Neural progenitor cell (in vitro differentiated cells): ENCODE measurements around the gene SLC38A10. TPM values are rescaled to one million over a fixed set of nuclear protein-coding genes. Genes with fewer than 3 reads are reported as not detected.

Experiments used
- DNase-seq: peaks from one replicate; pipeline ENCODE4 v3.0.0-alpha.2; 2016; ENCODE audit warnings: low spot score
- H2AFZ ChIP-seq: fragments of 200-600 bp; sonication (generic); replicated peaks from 2 replicates; pipeline ENCODE4 v1.6.1; 2016; ENCODE audit warnings: antibody characterized with exemption
- H3F3A ChIP-seq: fragments of 200-600 bp; sonication (generic); 2 replicates; pipeline ENCODE4 v1.6.1; 2016; ENCODE audit warnings: antibody characterized with exemption, low read depth
- H3K27ac ChIP-seq: fragments of 200-600 bp; sonication (generic); 2 replicates; pipeline ENCODE4 v1.5.1; 2016; ENCODE audit warnings: mild to moderate bottlenecking
- H3K27me3 ChIP-seq: fragments of 200-600 bp; sonication (generic); 2 replicates; pipeline ENCODE4 v1.6.1; 2016; ENCODE audit warnings: mild to moderate bottlenecking, moderate library complexity
- H3K36me3 ChIP-seq: fragments of 200-600 bp; sonication (generic); 2 replicates; pipeline ENCODE4 v1.5.1; 2016
- H3K4me1 ChIP-seq: fragments of 200-600 bp; sonication (generic); 2 replicates; pipeline ENCODE4 v1.6.1; 2016; ENCODE audit warnings: mixed run types
- H3K4me2 ChIP-seq: fragments of 200-600 bp; sonication (generic); 2 replicates; pipeline ENCODE4 v1.6.1; 2016
- H3K4me3 ChIP-seq: fragments of 200-600 bp; sonication (generic); 2 replicates; pipeline ENCODE4 v1.5.1; 2016
- H3K79me2 ChIP-seq: fragments of 200-600 bp; sonication (generic); 2 replicates; pipeline ENCODE4 v1.6.1; 2016; ENCODE audit warnings: low read depth
- H3K9ac ChIP-seq: fragments of 200-600 bp; sonication (generic); 2 replicates; pipeline ENCODE4 v1.6.1; 2016
- H3K9me3 ChIP-seq: fragments of 200-600 bp; sonication (generic); 2 replicates; pipeline ENCODE4 v1.5.1; 2016; ENCODE audit warnings: low read depth
- H4K20me1 ChIP-seq: fragments of 200-600 bp; sonication (generic); 2 replicates; pipeline ENCODE4 v1.6.1; 2016; ENCODE audit warnings: low read depth
- H3K27ac Mint-ChIP-seq: 3 replicates; pipeline ENCODE4 v1.8.0; 2021; ENCODE audit warnings: mixed read lengths
- H3K27me3 Mint-ChIP-seq: 2 replicates; pipeline ENCODE4 v1.8.0; 2022; ENCODE audit warnings: low read depth, mild to moderate bottlenecking, inconsistent platforms, moderate library complexity, mixed read lengths; ENCODE audit not compliant: insufficient read depth
- H3K36me3 Mint-ChIP-seq: 3 replicates; pipeline ENCODE4 v1.8.0; 2021; ENCODE audit warnings: mixed read lengths
- H3K4me1 Mint-ChIP-seq: 3 replicates; pipeline ENCODE4 v1.8.0; 2021; ENCODE audit warnings: mixed read lengths
- H3K4me3 Mint-ChIP-seq: 3 replicates; pipeline ENCODE4 v1.8.0; 2021; ENCODE audit warnings: mild to moderate bottlenecking, moderate library complexity, mixed read lengths
- H3K9me3 Mint-ChIP-seq: 3 replicates; pipeline ENCODE4 v1.8.0; 2020; ENCODE audit warnings: mixed read lengths
- EZH2 ChIP-seq: fragments of 200-600 bp; sonication (generic); IDR thresholded peaks from 2 replicates; pipeline ENCODE4 v1.6.1; 2017; ENCODE audit warnings: antibody characterized with exemption, mild to moderate bottlenecking, moderate library complexity
- EZH2phosphoT487 ChIP-seq: fragments of 200-600 bp; sonication (generic); IDR thresholded peaks from 2 replicates; pipeline ENCODE4 v1.6.1; 2017; ENCODE audit warnings: antibody characterized with exemption
- total RNA-seq: library from RNA; depleted of rRNA; stranded (reverse); fragments of >200 nt; gene quantifications from 2 replicates; pipeline ENCODE4 v1.2.3, GENCODE V29; 2015; ENCODE audit warnings: low replicate concordance
- TF ChIP-seq, protein P1 (sequence below): fragments of 200-600 bp; sonication (generic); IDR thresholded peaks from 2 replicates; pipeline ENCODE4 v1.5.1; 2017; ENCODE audit warnings: antibody characterized with exemption, mild to moderate bottlenecking

SLC38A10 gene
- total RNA-seq, 1 donor from 2014 or later: 8.3 TPM

GRCh38 chr17:81261582-81262336, 33.3 kb downstream of the SLC38A10 start:
- H3K36me3 Mint-ChIP-seq: peaks cover 10% of the 10 kb centered on the region
- no peak for DNase-seq
- no peaks in the 10 kb centered on the region for H3K36me3 ChIP-seq
- no peaks in the 10 kb centered on the region for H3F3A ChIP-seq
- H3K4me2 ChIP-seq: no peak overlapping the region
- no peaks in the 10 kb centered on the region for H3K27me3 ChIP-seq
- peaks cover 3% of the 10 kb centered on the region for H3K4me1 Mint-ChIP-seq
- H4K20me1 ChIP-seq: no peaks in the 10 kb centered on the region
- no peak overlapping the region for H2AFZ ChIP-seq
- H3K9me3 ChIP-seq: no peaks in the 10 kb centered on the region
- no peak overlapping the region for H3K4me3 ChIP-seq
- no peak overlapping the region for H3K27ac Mint-ChIP-seq
- TF ChIP-seq EZH2 (no peak), EZH2phosphoT487 (no peak)
- TF ChIP-seq, protein P1, sequence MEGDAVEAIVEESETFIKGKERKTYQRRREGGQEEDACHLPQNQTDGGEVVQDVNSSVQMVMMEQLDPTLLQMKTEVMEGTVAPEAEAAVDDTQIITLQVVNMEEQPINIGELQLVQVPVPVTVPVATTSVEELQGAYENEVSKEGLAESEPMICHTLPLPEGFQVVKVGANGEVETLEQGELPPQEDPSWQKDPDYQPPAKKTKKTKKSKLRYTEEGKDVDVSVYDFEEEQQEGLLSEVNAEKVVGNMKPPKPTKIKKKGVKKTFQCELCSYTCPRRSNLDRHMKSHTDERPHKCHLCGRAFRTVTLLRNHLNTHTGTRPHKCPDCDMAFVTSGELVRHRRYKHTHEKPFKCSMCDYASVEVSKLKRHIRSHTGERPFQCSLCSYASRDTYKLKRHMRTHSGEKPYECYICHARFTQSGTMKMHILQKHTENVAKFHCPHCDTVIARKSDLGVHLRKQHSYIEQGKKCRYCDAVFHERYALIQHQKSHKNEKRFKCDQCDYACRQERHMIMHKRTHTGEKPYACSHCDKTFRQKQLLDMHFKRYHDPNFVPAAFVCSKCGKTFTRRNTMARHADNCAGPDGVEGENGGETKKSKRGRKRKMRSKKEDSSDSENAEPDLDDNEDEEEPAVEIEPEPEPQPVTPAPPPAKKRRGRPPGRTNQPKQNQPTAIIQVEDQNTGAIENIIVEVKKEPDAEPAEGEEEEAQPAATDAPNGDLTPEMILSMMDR: no peak
- no peaks in the 10 kb centered on the region for H3K4me1 ChIP-seq
- H3K9ac ChIP-seq: no peak overlapping the region
- H3K9me3 Mint-ChIP-seq: no peaks in the 10 kb centered on the region
- no peaks in the 10 kb centered on the region for H3K79me2 ChIP-seq
- H3K27me3 Mint-ChIP-seq: no peaks in the 10 kb centered on the region
- H3K4me3 Mint-ChIP-seq: no peak overlapping the region
- no peak overlapping the region for H3K27ac ChIP-seq

- H3K36me3 ChIP-seq: no peaks in the 10 kb centered on the region
- no peaks in the 10 kb centered on the region for H3K27me3 ChIP-seq
- no peaks in the 10 kb centered on the region for H4K20me1 ChIP-seq
- Mint-ChIP-seq H3K36me3 (peaks cover 10% of the 10 kb centered on the region), H3K27ac (no peak overlapping the region), H3K9me3 (no peaks in the 10 kb centered on the region), H3K4me1 (peaks cover 3% of the 10 kb centered on the region), H3K27me3 (no peaks in the 10 kb centered on the region), H3K4me3 (no peak overlapping the region)
- H3K79me2 ChIP-seq: no peaks in the 10 kb centered on the region
- TF ChIP-seq EZH2 (no peak), EZH2phosphoT487 (no peak)
- TF ChIP-seq, protein P1: no peak
- no peaks in the 10 kb centered on the region for H3K4me1 ChIP-seq
- no peak overlapping the region for H2AFZ ChIP-seq
- no peaks in the 10 kb centered on the region for H3K9me3 ChIP-seq
- H3K4me3 ChIP-seq: no peak overlapping the region
- H3K4me2 ChIP-seq: no peak overlapping the region
- DNase-seq: no peak
- H3K27ac ChIP-seq: no peak overlapping the region
- no peaks in the 10 kb centered on the region for H3F3A ChIP-seq
- H3K9ac ChIP-seq: no peak overlapping the region
Measured at GRCh38 chr17:81261096-81261495, 34.0 kb downstream of the SLC38A10 start.

DNA sequence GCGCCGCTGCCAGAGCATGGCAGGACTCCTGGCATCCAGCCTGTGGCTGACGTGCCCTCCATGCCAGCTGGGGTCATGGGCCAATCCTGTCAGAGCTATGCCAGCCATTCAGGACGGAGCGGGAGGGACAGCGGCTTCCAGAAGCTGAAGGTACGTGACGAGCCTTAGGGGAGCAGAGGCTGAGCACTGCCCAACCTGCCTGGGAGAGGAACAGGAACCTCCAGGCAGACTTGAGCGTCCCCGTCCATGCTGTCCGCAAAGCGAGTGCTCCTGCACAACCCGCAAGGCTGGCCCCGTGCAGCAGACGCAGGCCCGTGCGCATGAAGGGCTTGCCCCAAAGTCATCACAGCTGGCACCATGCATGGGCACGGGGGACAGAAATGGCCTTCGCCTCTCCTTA, 34.5 kb downstream of the SLC38A10 start:
- no peak overlapping the region for H3K4me3 ChIP-seq
- Mint-ChIP-seq H3K9me3 (no peaks in the 10 kb centered on the region), H3K27ac (no peak overlapping the region), H3K36me3 (peaks cover 8% of the 10 kb centered on the region), H3K27me3 (no peaks in the 10 kb centered on the region), H3K4me3 (no peak overlapping the region), H3K4me1 (peaks cover 4% of the 10 kb centered on the region)
- H3K9me3 ChIP-seq: no peaks in the 10 kb centered on the region
- no peak for DNase-seq
- no peaks in the 10 kb centered on the region for H3K36me3 ChIP-seq
- no peak for TF ChIP-seq EZH2phosphoT487
- TF ChIP-seq, protein P1: no peak
- TF ChIP-seq EZH2: no peak
- no peak overlapping the region for H3K4me2 ChIP-seq
- H4K20me1 ChIP-seq: no peaks in the 10 kb centered on the region
- H3F3A ChIP-seq: peaks cover under 1% of the 10 kb centered on the region
- H3K9ac ChIP-seq: no peak overlapping the region
- H3K27me3 ChIP-seq: no peaks in the 10 kb centered on the region
- no peaks in the 10 kb centered on the region for H3K79me2 ChIP-seq
- H3K27ac ChIP-seq: no peak overlapping the region
- no peaks in the 10 kb centered on the region for H3K4me1 ChIP-seq
- no peak overlapping the region for H2AFZ ChIP-seq
